Small intestine (tissue), 7 donors: Measurements from ENCODE around the gene SPEN. TPM values are rescaled to one million over a fixed set of nuclear protein-coding genes. Genes with fewer than 3 reads are reported as not detected.

Source experiments
- DNase-seq, 2 donors: peaks; one replicate each; pipeline versions ENCODE4 v3.0.0 to v3.0.0-alpha.2; 2013
- FAIRE-seq: peaks from 2 replicates; lab custom pipeline; 2012; peaks lifted over from hg19 to GRCh38; lab: Jason Lieb, UNC
- H3K27ac ChIP-seq, 3 donors: one replicate each; pipeline ENCODE4 v1.5.1; 2013; ENCODE audit warnings: low read length in 2 of 3, mild to moderate bottlenecking in 2 of 3, control low read depth in 1 of 3, inconsistent platforms in 1 of 3, low read depth in 1 of 3, moderate library complexity in 1 of 3
- H3K27me3 ChIP-seq, 3 donors: one replicate each; pipeline ENCODE4 v1.6.1; 2013; ENCODE audit warnings: low read length in 3 of 3, inconsistent platforms in 1 of 3; ENCODE audit not compliant: control insufficient read depth in 3 of 3, insufficient read depth in 3 of 3
- H3K36me3 ChIP-seq, 3 donors: one replicate each; pipeline ENCODE4 v1.6.1; 2013; ENCODE audit warnings: low read length in 3 of 3, inconsistent platforms in 1 of 3, low read depth in 1 of 3, mild to moderate bottlenecking in 1 of 3, moderate library complexity in 1 of 3; ENCODE audit not compliant: control insufficient read depth in 3 of 3, insufficient read depth in 2 of 3
- H3K4me1 ChIP-seq, 3 donors: one replicate each; pipeline ENCODE4 v1.6.1; 2013; ENCODE audit warnings: low read length in 2 of 3, inconsistent platforms in 1 of 3, low read depth in 1 of 3, mild to moderate bottlenecking in 1 of 3, moderate library complexity in 1 of 3; ENCODE audit not compliant: control insufficient read depth in 3 of 3, insufficient read depth in 2 of 3
- H3K4me3 ChIP-seq, 3 donors: one replicate each; pipeline ENCODE4 v1.5.1; 2013; ENCODE audit warnings: low read length in 3 of 3, control low read depth in 1 of 3, inconsistent platforms in 1 of 3, low read depth in 1 of 3, mild to moderate bottlenecking in 1 of 3, moderate library complexity in 1 of 3
- H3K9me3 ChIP-seq, 2 donors: one replicate each; pipeline ENCODE4 v1.6.1; 2013; ENCODE audit warnings: low read depth in 1 of 2, low read length in 1 of 2; ENCODE audit not compliant: control insufficient read depth in 2 of 2, insufficient read depth in 1 of 2
- WGBS, 3 donors: extraction: QIAGEN DNeasy Blood & Tissue Kit; methylation state at CpG; one replicate each; pipeline ENCODE4 v1.1.7; 2013; 5-methylcytosine and 5-hydroxymethylcytosine counted together
- polyA plus RNA-seq, 4 donors: library from polyadenylated mRNA; stranded (reverse) in 3 of 4; unstranded in 1 of 4; fragments of 200-250 nt in 3 of 4; fragments of 120-200 nt in 1 of 4; gene quantifications; one replicate each; pipeline versions ENCODE4 v1.2.1 to v1.2.3, GENCODE V29; 2013
- donor health status: healthy with polysubstance abuse.
- donor health status: control.
- donor health status: control.
- donor health status: Bipolar disorder and iron deficiency.
- donor health status: healthy.

Gene SPEN
- polyA plus RNA-seq, 4 donors, result 12.2 to 48.8 (median 15.9) TPM

DNA sequence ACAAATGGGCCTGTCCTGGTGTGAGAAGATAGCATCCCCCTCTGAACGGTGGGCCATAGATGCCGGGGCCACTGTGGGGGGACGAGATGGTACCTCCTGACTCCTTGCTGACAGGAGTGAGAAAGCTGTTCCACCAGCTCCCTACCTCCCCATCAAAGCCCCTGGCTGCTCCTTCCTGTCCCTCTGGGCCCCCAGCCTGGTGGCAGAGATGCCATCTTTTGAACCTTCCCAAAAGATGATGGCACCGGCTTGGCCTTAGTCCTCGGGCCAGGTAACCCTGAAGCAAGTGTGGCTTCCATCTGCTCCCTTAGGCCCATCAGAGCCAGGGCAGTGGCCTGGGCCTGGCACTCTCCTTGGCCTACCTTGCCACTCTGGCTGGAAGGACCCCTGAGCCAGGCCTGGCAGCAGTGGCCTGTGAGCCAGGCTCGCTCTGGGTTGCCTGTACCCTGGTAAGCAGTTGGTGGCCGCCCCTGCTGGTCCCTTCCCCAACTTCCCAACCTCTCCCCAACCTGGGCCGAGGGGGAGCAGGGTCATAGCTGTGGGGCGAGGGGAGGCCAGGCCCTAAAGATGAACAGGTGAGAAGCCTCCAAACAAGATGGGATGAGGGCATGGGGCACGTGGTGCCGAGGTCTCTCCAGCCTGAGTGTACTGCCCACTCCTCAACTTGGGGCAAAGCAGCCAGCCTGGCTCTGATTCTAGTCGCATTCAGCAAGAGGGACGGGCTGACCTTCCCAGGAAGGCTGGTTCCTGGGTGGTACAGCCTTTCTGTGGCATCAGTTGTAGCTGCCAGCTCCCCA lies 93.7 kb downstream of the SPEN start:
- H3K36me3 ChIP-seq, result peaks cover 11 to 97% (median 29%) of the 10 kb centered on the region in 3 donors
- no peak for FAIRE-seq
- WGBS, 3 donors, result 90 to 92% (median 92%) methylated on average over 12 to 13 of the region's 13 CpGs
- no peaks in the 10 kb centered on the region for H3K27me3 ChIP-seq
- no peak overlapping the region for H3K27ac ChIP-seq
- peaks cover 0 to 14% (median 0%) of the 10 kb centered on the region in 3 donors for H3K4me1 ChIP-seq
- no peaks in the 10 kb centered on the region for H3K9me3 ChIP-seq
- H3K4me3 ChIP-seq, result no peak overlapping the region
- no peak for DNase-seq

DNA sequence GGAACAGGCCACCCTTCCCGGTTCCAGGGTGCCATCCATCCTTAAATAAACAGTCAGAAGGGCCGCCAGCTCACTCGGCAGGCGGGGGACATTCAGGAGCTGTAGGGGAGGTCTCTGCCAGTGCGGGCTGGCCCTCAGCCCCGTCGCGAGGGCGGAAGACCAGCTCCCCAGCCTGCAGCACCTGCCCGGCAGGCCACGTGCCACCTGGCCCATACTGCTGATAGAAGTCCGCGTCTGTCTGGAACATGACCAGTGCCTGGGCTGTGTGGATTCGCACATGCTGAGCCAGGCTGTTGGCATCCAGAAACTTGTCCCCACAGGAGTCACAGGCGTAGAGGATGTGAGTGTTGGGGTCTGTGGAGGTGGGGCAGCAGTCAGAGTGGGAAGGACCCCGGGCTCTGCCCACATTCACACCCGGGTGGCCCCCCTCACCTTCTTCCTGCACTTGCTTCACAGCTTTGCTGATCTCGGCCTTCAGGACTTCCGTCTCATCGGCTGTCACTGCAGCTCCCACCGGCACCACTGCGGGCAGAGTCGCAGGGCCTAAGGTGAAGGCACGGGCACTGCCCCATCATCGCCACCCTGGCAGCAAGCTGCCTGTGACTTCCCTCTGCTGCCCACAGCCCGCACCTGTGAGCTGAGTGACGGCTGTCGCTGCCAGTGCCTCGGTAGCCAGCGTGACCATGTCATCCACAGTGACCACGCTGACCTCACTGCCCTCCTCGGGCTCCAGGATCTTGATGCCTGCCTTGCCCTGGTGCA lies 94.6 kb downstream of the SPEN start:
- DNase-seq (no peak), FAIRE-seq (no peak)
- no peaks in the 10 kb centered on the region for H3K9me3 ChIP-seq
- H3K27me3 ChIP-seq, result no peaks in the 10 kb centered on the region
- H3K4me3 ChIP-seq, result no peak overlapping the region
- H3K27ac ChIP-seq, result no peak overlapping the region
- 85 to 87% (median 85%) methylated on average over 26 to 32 of the region's 32 CpGs for WGBS, 3 donors
- H3K36me3 ChIP-seq, result peaks cover 11 to 98% (median 29%) of the 10 kb centered on the region in 3 donors
- peaks cover 0 to 14% (median 0%) of the 10 kb centered on the region in 3 donors for H3K4me1 ChIP-seq

DNA sequence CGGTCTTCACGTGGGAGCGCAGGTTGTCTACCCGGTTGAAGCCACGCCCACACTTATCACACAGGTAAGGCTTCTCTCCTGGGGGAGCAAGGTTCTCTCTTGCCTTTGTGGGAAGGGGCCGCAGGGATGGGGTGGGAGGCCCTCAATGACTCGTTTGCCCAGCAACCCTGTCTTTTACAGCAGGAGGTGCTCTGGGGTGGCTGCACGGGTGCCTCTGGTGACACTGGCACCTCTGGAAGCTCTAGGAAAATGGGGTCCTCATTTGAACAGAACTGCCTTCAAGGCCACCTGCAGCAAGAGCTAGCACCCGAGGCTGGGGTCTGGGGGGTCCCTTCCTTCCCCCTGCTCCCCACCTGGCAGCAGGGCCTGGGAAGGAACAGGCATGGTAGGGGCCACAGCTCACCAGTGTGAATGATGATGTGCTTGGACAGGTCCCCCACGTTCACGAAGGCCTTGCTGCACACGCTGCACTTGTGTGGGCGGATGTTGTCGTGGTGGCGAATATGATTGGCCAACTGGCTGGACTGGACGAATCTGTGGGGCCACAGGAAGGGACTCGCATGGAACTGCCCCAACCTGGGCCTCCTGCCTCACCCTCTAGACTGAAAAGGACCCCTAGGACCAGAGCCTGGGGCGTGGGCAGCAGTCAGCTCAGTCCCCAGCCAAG lies 95.3 kb downstream of the SPEN start:
- Histone ChIP-seq H3K9me3 (no peaks in the 10 kb centered on the region), H3K36me3 (peaks cover 10 to 98% (median 22%) of the 10 kb centered on the region in 3 donors), H3K4me1 (peaks cover 0 to 14% (median 0%) of the 10 kb centered on the region in 3 donors), H3K27ac (no peak overlapping the region), H3K4me3 (no peak overlapping the region), H3K27me3 (no peaks in the 10 kb centered on the region)
- WGBS, 3 donors, result 74 to 79% (median 75%) methylated on average over 18 of the region's 18 CpGs
- FAIRE-seq (no peak), DNase-seq (no peak)

DNA sequence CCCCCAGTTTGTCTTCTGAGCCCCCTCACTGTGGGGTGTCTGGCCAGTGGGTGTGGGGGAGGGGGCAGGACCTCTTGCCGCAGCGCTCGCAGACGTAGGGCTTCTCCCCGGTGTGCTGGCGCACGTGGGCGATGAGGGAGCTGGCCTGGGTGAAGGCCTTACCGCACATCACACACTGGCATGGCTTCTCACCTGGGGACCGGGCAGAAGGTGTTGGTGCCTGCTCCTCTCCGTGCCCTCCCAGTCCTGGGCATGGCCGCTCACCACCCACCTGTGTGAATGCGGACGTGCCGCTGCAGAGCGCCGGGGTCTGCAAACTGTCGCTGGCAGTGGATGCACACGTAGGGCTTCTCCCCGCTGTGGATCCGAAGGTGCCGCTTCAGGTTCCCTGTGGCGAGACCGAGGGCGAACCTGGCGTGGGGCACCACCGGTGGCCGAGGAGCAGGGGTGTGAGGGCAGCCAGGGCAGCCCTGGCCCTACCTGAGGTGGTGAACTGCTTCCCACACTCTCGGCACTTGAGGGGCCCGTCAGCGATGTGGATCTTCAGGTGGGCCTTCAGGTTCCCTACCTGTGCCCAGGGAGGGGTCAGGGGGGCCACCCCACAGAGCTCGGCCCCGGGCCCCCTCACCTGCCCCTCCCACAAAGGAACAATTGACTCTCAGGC lies 96.0 kb downstream of the SPEN start:
- 95 to 97% (median 96%) methylated on average over 26 to 33 of the region's 33 CpGs for WGBS, 3 donors
- DNase-seq, result no peak
- H3K27me3 ChIP-seq, result no peaks in the 10 kb centered on the region
- no peak overlapping the region for H3K4me3 ChIP-seq
- no peak for FAIRE-seq
- H3K9me3 ChIP-seq, result no peaks in the 10 kb centered on the region
- peaks cover 0 to 14% (median 0%) of the 10 kb centered on the region in 3 donors for H3K4me1 ChIP-seq
- H3K36me3 ChIP-seq, result peaks cover 8 to 98% (median 20%) of the 10 kb centered on the region in 3 donors
- H3K27ac ChIP-seq, result no peak overlapping the region

DNA sequence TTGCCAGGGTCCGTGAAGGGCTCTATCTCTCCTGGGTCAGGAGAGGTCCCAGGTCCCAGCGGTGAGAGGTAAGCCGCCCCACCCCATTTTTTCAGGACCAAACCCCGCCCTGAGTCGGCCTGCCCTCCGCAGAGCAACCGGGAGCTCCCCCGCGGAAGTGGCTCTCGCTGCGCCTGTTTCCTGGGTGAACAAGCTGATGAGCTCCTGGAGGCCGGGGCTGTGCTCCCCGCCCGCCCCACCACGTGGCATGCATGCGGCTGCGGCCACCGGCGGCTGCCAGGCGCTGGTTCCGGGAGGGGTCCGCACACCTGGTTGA lies 96.4 kb downstream of the SPEN start:
- Histone ChIP-seq H3K9me3 (no peaks in the 10 kb centered on the region), H3K4me1 (peaks cover 0 to 10% (median 0%) of the 10 kb centered on the region in 3 donors), H3K27me3 (no peaks in the 10 kb centered on the region), H3K36me3 (peaks cover 8 to 96% (median 19%) of the 10 kb centered on the region in 3 donors), H3K4me3 (no peak overlapping the region), H3K27ac (no peak overlapping the region)
- 92 to 95% (median 95%) methylated on average over 9 to 22 of the region's 22 CpGs for WGBS, 3 donors
- DNase-seq, result no peak
- no peak for FAIRE-seq

DNA sequence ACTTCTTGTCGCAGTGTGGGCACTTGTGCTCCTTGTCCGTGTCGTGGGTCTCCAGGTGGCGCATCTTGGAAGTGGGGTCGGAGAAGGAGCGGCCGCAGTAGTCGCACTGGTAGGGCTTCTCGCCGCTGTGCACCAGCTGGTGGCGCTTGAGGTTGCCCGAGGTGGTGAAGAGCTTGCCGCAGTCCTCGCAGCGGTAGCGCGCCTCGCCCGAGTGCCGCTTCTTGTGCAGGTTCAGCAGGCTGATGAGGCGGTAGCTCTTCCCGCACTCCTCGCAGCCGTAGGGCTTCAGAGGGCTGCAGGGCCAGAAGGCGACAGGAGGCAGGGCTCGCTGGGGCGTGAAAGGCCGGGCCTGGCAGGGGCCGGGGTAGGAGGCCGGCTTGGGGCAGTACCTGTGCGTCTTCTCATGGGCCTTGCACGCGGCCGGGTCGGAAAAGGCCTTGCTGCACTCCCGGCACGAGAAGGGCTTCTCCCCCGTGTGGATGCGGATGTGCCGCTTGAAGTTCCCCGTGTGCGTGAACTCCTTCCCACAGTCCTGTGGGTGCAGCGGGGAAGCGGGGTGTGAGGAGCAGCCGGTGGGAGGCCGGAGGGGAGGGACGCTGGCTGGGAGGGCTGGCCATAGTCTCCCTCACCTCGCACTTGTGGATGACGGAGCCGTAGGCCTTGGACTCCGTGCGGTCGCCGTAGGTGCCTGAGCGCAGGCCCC lies 97.0 kb downstream of the SPEN start:
- Histone ChIP-seq H3K27me3 (no peaks in the 10 kb centered on the region), H3K36me3 (peaks cover 8 to 90% (median 18%) of the 10 kb centered on the region in 3 donors), H3K4me3 (no peak overlapping the region), H3K4me1 (peaks cover 0 to 10% (median 0%) of the 10 kb centered on the region in 3 donors), H3K9me3 (no peaks in the 10 kb centered on the region), H3K27ac (no peak overlapping the region)
- WGBS, 3 donors, result 94 to 96% (median 95%) methylated on average over 47 to 55 of the region's 55 CpGs
- DNase-seq (no peak), FAIRE-seq (no peak)

DNA sequence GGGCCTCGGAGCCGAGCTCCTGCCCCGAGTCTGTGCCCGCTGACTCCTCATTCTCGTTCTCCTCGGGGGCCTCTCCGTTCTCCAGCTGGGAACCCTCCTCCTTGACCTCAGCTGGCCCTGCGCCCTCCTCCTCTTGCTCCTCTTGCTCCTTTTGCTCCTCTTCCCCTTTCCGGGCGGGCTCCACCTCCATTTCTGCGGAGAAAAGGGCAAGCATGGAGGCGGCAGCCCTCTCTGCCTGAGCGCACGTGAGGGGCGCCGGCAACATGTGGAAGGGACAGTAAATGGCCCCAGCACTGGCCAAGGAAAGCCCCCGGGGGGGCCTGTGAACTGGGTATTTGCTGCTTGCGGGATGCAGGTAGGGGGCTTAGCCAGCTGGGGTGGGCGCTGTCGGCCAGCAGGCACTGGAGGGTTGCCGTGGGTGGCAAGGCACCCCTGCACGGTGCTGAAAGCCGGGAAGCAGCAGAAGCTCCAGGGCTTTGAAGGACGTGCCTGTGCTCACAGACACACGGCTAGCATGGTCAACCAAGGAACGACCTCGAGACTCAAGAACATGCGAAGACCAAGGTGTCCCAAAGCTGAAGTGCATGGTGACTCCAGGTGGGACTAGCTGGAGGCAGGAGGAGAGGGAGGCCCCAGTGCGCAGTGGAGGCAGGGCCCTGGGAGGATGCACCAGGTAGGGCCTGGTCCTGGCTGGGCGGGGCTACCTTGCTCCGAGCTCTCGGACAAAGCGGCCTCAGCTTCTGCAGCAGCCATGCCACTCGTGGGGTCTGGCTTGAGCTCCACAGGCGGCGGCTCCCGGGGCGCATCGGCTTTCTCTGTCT lies 97.7 kb downstream of the SPEN start:
- Histone ChIP-seq H3K27me3 (no peaks in the 10 kb centered on the region), H3K27ac (no peak overlapping the region), H3K36me3 (peaks cover 8 to 87% (median 18%) of the 10 kb centered on the region in 3 donors), H3K4me1 (peaks cover 0 to 13% (median 0%) of the 10 kb centered on the region in 3 donors), H3K4me3 (no peak overlapping the region), H3K9me3 (no peaks in the 10 kb centered on the region)
- DNase-seq (no peak), FAIRE-seq (no peak)
- 91 to 93% (median 92%) methylated on average over 37 to 39 of the region's 39 CpGs for WGBS, 3 donors
